Measurements from ENCODE around the gene HIPK4. TPM values are rescaled to one million over a fixed set of nuclear protein-coding genes. Genes with fewer than 3 reads are reported as not detected.
A peak's percentile ranks its signal among the peaks of the same experiment; 100 is the strongest.

HIPK4 gene
- total and polyA plus RNA-seq, 4 donors = 0.02 to 0.17 TPM; not detected in 2

GRCh38 chr19:40420451-40420765 lies 30.4 kb upstream of the HIPK4 start:
- Histone ChIP-seq H3K4me3 (ENCODE audit: low read depth in 1 of 3, low read length in 3 of 3) (peak overlapping the region in 2 of 3 donors; percentile 52 to 62), H3K36me3 (ENCODE audit: control insufficient read depth in 4 of 4, insufficient read depth in 3 of 4, low read depth in 1 of 4, low read length in 3 of 4) (peaks cover 2 to 5% (median 4%) of the 10 kb centered on the region in 4 donors), H3K9ac (ENCODE audit: low read depth in 1 of 2, low read length in 2 of 2) (peak overlapping the region; percentile 71 to 96), H3K9me3 (ENCODE audit: control insufficient read depth in 4 of 4, low read length in 3 of 4) (no peaks in the 10 kb centered on the region), H3K27me3 (ENCODE audit: control insufficient read depth in 4 of 4, insufficient read depth in 4 of 4, low read length in 3 of 4) (no peaks in the 10 kb centered on the region), H3K27ac (ENCODE audit: low read depth in 1 of 2, low read length in 2 of 2) (peak overlapping the region; percentile 93 to 98), H3K4me1 (ENCODE audit: control insufficient read depth in 4 of 4, insufficient read depth in 4 of 4, low read length in 3 of 4) (peaks cover 0 to 13% (median 8%) of the 10 kb centered on the region in 4 donors)
- no peak for TF ChIP-seq ZBTB33 (IDR thresholded peaks at IDR 0.05)
- no peak for TF ChIP-seq RAD21 (IDR thresholded peaks at IDR 0.05)
- TF ChIP-seq NR2F2 (IDR thresholded peaks at IDR 0.05) = no peak
- TF ChIP-seq CTCF (IDR thresholded peaks at IDR 0.05; ENCODE audit: low read depth, low read length, missing input control) = no peak
- TF ChIP-seq GABPA (IDR thresholded peaks at IDR 0.05 in 1 of 2, conservative IDR thresholded peaks at IDR 0.05 in 1 of 2) = no peak
- no peak for TF ChIP-seq ATF3 (IDR thresholded peaks at IDR 0.05)
- no peak for TF ChIP-seq TAF1 (conservative IDR thresholded peaks at IDR 0.05)
- no peak for TF ChIP-seq JUND (IDR thresholded peaks at IDR 0.05)
- TF ChIP-seq MAX (IDR thresholded peaks at IDR 0.05) = no peak
- no peak for TF ChIP-seq FOXA1 (IDR thresholded peaks at IDR 0.05)
- no peak for TF ChIP-seq HNF4A (conservative IDR thresholded peaks at IDR 0.05)
- TF ChIP-seq SP1 (IDR thresholded peaks at IDR 0.05) = no peak
- TF ChIP-seq HNF4G (IDR thresholded peaks at IDR 0.05) = no peak
- no peak for TF ChIP-seq FOXA2 (IDR thresholded peaks at IDR 0.05)
- no peak for TF ChIP-seq EGR1 (IDR thresholded peaks at IDR 0.05; ENCODE audit: low read depth in 2 of 2)
- no peak for TF ChIP-seq REST (IDR thresholded peaks at IDR 0.05)
- no peak for TF ChIP-seq YY1 (IDR thresholded peaks at IDR 0.05)
- no peak for TF ChIP-seq RXRA (IDR thresholded peaks at IDR 0.05)
- DNase-seq (ENCODE audit: low spot score) = no peak
- WGBS = 51% methylated on average over 14 of the region's 14 CpGs

Data from liver (tissue), 9 donors.